Right atrium auricular region (tissue), 2 donors: ENCODE results near the gene ENPP7. TPM values are rescaled to one million over a fixed set of nuclear protein-coding genes. Genes with fewer than 3 reads are reported as not detected.

ENCODE experiments used
- DNase-seq: peaks from one replicate; pipeline ENCODE4 v3.0.0-alpha.2; 2019; ENCODE audit warnings: low spot score
- H3K27ac ChIP-seq, 2 donors: fragments of 200-600 bp; sonication (generic); 1 replicate in 1 of 2; 2 replicates in 1 of 2; pipeline ENCODE4 v1.5.1; 2016 to 2019
- H3K27me3 ChIP-seq, 2 donors: fragments of 200-600 bp; sonication (generic); one replicate each; pipeline versions ENCODE4 v1.5.1 to v1.6.0; 2017 to 2019
- H3K36me3 ChIP-seq: fragments of 200-600 bp; sonication (generic); one replicate; pipeline ENCODE4 v1.5.1; 2016
- H3K4me1 ChIP-seq, 2 donors: fragments of 200-600 bp; sonication (generic); one replicate each; pipeline versions ENCODE4 v1.5.1 to v1.6.0; 2017 to 2019
- H3K4me3 ChIP-seq, 2 donors: fragments of 200-600 bp; sonication (generic); 1 replicate in 1 of 2; 2 replicates in 1 of 2; pipeline ENCODE4 v1.5.1; 2017 to 2019; ENCODE audit warnings: mild to moderate bottlenecking in 1 of 2, moderate library complexity in 1 of 2
- H3K9me3 ChIP-seq, 2 donors: fragments of 200-600 bp; sonication (generic); one replicate each; pipeline ENCODE4 v1.5.1; 2019
- total RNA-seq, 2 donors: library from RNA; depleted of rRNA; stranded (reverse); fragments of >200 nt; gene quantifications; one replicate each; pipeline ENCODE4 v1.1.0, GENCODE V29; 2016
- TF ChIP-seq, protein P1 (sequence below), 2 donors: fragments of 200-600 bp; sonication (generic); IDR thresholded peaks; one replicate each; pipeline ENCODE4 v1.5.1; 2019; ENCODE audit warnings: antibody characterized with exemption in 2 of 2

ENPP7 gene
- total RNA-seq, 2 donors from 2014 or later, result not detected

DNA sequence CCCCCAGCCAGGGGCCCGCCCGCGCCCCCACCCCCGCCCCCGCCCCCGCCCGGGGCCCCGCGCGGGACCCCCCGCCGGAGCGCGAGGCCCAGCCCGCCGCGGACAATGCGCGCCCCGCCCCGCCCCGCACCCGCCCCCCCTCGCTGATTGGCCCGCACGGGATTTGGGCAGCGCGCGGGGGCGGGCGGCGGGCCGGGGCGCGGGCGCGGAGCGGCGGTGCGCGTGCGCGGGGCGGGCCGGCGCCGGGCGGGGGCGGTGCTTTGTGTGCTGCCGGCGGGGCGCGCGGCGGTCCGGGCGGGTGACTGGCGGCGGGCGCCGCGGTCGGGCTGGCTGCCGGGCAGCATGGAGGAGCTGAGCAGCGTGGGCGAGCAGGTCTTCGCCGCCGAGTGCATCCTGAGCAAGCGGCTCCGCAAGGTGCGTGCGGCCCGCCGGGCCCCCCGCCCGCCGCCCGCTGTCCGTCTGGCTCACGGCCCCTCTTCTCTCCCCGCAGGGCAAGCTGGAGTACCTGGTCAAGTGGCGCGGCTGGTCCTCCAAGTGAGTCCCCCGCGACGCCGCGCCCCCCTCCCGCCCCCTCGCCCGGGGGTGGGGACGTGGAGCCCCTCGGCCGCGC lies 47.3 kb downstream of the ENPP7 start, which contains the start of gene CBX2:
Gene CBX2, plus strand, starts transcription at position 255 of the 610 bp plus-strand sequence. Its CDS starts 88 bp downstream, at position 343.
- TF ChIP-seq, protein P1, sequence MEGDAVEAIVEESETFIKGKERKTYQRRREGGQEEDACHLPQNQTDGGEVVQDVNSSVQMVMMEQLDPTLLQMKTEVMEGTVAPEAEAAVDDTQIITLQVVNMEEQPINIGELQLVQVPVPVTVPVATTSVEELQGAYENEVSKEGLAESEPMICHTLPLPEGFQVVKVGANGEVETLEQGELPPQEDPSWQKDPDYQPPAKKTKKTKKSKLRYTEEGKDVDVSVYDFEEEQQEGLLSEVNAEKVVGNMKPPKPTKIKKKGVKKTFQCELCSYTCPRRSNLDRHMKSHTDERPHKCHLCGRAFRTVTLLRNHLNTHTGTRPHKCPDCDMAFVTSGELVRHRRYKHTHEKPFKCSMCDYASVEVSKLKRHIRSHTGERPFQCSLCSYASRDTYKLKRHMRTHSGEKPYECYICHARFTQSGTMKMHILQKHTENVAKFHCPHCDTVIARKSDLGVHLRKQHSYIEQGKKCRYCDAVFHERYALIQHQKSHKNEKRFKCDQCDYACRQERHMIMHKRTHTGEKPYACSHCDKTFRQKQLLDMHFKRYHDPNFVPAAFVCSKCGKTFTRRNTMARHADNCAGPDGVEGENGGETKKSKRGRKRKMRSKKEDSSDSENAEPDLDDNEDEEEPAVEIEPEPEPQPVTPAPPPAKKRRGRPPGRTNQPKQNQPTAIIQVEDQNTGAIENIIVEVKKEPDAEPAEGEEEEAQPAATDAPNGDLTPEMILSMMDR (IDR thresholded peaks at IDR 0.05), result no peak
- no peak for DNase-seq
- peaks cover 0 to 5% of the 10 kb centered on the region in 2 donors for H3K27me3 ChIP-seq
- no peaks in the 10 kb centered on the region for H3K36me3 ChIP-seq
- peaks cover 0 to 25% of the 10 kb centered on the region in 2 donors for H3K4me1 ChIP-seq
- H3K27ac ChIP-seq, result peak within 1 kb of the TSS; percentile 60 to 68
- H3K4me3 ChIP-seq, result peak within 1 kb of the TSS; percentile 73 to 79
- no peaks in the 10 kb centered on the region for H3K9me3 ChIP-seq

DNA sequence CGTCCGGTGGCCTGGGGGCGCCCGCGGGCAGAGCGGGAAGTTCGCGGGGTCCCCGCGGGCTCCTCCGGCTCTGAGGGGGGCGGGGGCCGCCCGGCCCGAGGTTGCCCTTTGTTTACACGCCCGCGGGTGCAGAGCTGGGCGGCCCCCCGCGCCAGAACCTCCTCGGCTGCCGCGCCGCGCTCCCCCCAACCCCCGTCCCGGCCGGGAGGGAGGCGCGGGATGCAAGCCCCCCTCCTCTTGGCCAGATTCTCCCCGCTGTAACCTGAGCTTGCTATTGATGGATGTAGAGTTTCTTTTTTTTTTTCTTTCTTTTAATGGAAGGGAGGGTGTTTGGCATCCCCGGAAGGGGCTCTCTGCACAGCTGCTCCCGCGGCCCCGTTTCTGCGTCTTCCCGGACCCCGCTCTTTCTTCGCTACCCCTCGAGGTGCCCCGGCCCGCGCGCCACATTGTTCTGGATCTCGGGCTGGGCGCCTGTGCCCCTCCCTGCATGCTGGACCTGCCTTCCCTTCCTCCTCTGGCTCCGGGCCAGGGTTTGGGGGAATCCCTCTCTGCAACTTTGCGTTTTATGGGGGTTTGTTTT lies 47.9 kb downstream of the ENPP7 start:
- peaks cover 0 to 5% of the 10 kb centered on the region in 2 donors for H3K27me3 ChIP-seq
- peak overlapping the region; percentile 73 to 79 for H3K4me3 ChIP-seq
- H3K9me3 ChIP-seq, result no peaks in the 10 kb centered on the region
- peak overlapping the region; percentile 35 to 58 for H3K27ac ChIP-seq
- DNase-seq, result no peak
- peaks cover 0 to 25% of the 10 kb centered on the region in 2 donors for H3K4me1 ChIP-seq
- TF ChIP-seq, protein P1 (IDR thresholded peaks at IDR 0.05), result no peak
- no peaks in the 10 kb centered on the region for H3K36me3 ChIP-seq

DNA sequence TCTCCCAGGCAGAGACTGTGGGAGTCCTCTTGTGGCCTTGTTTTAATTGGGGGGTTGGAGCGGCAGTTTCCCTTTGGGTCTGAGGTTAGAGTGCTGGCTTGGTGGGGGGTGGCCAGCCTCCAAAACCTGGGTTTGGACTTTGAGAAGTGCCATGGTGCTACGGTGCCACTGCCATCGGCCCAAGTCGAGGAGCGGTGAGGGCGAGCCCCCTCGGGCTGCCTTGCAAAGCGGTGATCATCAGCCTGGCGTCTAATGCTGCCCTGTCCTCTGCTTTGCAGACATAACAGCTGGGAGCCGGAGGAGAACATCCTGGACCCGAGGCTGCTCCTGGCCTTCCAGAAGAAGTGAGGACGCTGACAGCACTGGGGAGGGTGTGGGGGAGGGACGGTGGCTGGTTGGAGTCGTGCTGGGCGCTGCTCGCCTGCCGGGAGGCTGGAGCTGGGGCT lies 48.4 kb downstream of the ENPP7 start:
- no peak for DNase-seq
- Histone ChIP-seq H3K36me3 (no peaks in the 10 kb centered on the region), H3K27ac (no peak overlapping the region), H3K4me1 (peaks cover 0 to 25% of the 10 kb centered on the region in 2 donors), H3K27me3 (peaks cover 0 to 5% of the 10 kb centered on the region in 2 donors), H3K4me3 (peak overlapping the region in 1 of 2 donors; percentile 79), H3K9me3 (no peaks in the 10 kb centered on the region)
- TF ChIP-seq, protein P1 (IDR thresholded peaks at IDR 0.05), result no peak

DNA sequence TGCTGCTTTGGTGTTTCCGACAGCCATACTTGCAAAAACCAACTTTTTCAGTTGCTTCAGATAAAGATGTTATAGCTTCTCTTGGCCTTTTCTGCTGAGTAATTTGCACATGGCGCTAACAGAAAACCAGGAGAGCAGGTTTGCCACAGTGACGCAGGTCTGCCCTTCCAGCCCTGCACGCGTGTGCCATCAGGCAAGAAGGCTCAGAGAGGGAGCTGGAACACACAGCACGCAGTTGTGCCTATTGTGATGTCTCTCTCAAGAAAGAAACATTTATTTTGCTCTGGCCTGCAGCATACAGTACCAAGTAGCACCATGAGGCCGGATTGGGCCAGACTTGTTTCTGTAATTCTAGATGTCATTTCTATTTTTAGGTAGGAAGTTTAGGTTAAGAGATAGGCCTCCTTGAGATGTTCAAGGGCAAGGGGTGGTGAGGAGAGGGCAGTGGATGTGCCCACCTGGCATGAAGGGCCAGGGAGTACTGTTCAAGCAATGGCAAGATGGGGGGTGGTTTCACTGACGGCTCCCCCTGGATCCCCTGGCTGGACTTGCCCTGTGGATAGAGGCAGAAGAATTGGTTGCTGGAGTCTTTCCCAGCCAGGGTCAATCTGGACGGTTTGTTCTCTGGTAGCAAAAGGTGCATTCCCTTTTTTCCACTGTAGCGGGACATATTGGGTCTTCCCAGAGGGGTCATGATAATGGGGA lies 49.1 kb downstream of the ENPP7 start:
- Histone ChIP-seq H3K4me3 (no peak overlapping the region), H3K4me1 (peaks cover 0 to 25% of the 10 kb centered on the region in 2 donors), H3K9me3 (no peaks in the 10 kb centered on the region), H3K27me3 (peaks cover 0 to 5% of the 10 kb centered on the region in 2 donors), H3K27ac (no peak overlapping the region), H3K36me3 (no peaks in the 10 kb centered on the region)
- TF ChIP-seq, protein P1 (IDR thresholded peaks at IDR 0.05), result no peak
- no peak for DNase-seq

DNA sequence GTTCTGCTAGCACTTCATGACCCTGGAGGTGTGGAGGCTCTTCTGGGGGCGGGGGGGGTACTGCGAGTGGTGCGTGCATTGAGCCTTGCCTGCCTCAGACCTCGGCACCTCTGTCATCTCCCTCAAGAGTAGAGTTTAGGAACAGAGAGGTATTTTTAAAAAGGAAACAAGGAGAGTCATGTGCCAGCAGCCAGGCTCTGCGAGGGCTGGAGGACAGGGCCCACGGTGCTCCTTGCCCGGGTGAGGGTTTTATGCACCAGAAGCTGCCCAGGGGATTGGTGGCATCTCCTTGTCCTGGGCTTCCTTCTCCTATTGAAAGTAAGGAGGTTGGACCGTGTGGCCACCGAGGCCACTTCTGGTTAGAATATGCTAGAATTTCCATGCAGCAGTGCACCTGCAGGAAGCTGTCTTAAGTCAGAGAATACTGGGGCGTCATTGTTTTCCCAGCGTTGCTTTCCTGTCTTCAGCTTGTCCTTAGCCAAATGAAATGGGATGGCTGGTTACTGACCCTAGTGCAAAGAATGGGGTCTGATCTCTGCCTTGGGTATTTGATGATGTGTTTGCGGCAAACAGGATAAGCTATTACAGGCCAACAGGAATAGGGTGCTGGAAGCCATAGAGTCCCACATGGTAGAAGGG lies 50.4 kb downstream of the ENPP7 start:
- no peaks in the 10 kb centered on the region for H3K27me3 ChIP-seq
- no peak for DNase-seq
- TF ChIP-seq, protein P1 (IDR thresholded peaks at IDR 0.05), result no peak
- peaks cover 0 to 28% of the 10 kb centered on the region in 2 donors for H3K4me1 ChIP-seq
- H3K9me3 ChIP-seq, result no peaks in the 10 kb centered on the region
- H3K4me3 ChIP-seq, result no peak overlapping the region
- no peak overlapping the region for H3K27ac ChIP-seq
- no peaks in the 10 kb centered on the region for H3K36me3 ChIP-seq
